Fibroblast of skin of right biceps (primary cell): Measurements from ENCODE around the gene USP11.

Experiments used
- DNase-seq: peaks from one replicate; pipeline ENCODE4 v3.0.0-alpha.2; 2013

The USP11 gene

GRCh38 chrX:47226071-47226470, 6.7 kb upstream of the USP11 start:
- DNase-seq: no peak

GRCh38 chrX:47226531-47227333, 6.1 kb upstream of the USP11 start:
- no peak for DNase-seq

GRCh38 chrX:47227334-47227583, 5.5 kb upstream of the USP11 start:
- no peak for DNase-seq

- no peak for DNase-seq
Observed at GRCh38 chrX:47228550-47229270, 4.1 kb upstream of the USP11 start.

- no peak for DNase-seq
Observed at GRCh38 chrX:47229427-47229826, 3.4 kb upstream of the USP11 start.

- no peak for DNase-seq
Observed at GRCh38 chrX:47230136-47230868, 2.5 kb upstream of the USP11 start.

- no peak for DNase-seq
Observed at GRCh38 chrX:47231167-47231566, 1.6 kb upstream of the USP11 start.

GRCh38 chrX:47232197-47232802, 509 bp upstream of the USP11 start:
- no peak for DNase-seq

GRCh38 chrX:47233333-47234113, 714 bp downstream of the USP11 start:
- DNase-seq: peak; percentile 95

- DNase-seq: no peak
Observed at GRCh38 chrX:47234583-47234982, 1.8 kb downstream of the USP11 start.

GRCh38 chrX:47235691-47236103, 2.9 kb downstream of the USP11 start:
- no peak for DNase-seq

GRCh38 chrX:47239199-47239598, 6.4 kb downstream of the USP11 start:
- DNase-seq: no peak

- no peak for DNase-seq
Observed at GRCh38 chrX:47239898-47240545, 7.2 kb downstream of the USP11 start.

- DNase-seq: no peak
Observed at GRCh38 chrX:47240619-47241018, 7.8 kb downstream of the USP11 start.

GRCh38 chrX:47241201-47242011, 8.6 kb downstream of the USP11 start:
- no peak for DNase-seq

- DNase-seq: no peak
Observed at GRCh38 chrX:47242321-47242720, 9.5 kb downstream of the USP11 start.

- no peak for DNase-seq
Observed at GRCh38 chrX:47243351-47243750, 10.5 kb downstream of the USP11 start.

- no peak for DNase-seq
Observed at GRCh38 chrX:47244676-47245075, 11.9 kb downstream of the USP11 start.

- no peak for DNase-seq
Observed at GRCh38 chrX:47245156-47245555, 12.3 kb downstream of the USP11 start.

GRCh38 chrX:47247206-47247998, 14.6 kb downstream of the USP11 start:
- peak; percentile 65 for DNase-seq

GRCh38 chrX:47247999-47248320, 15.2 kb downstream of the USP11 start:
- no peak for DNase-seq
